Measurements from ENCODE around the gene IRAK3. TPM values are rescaled to one million over a fixed set of nuclear protein-coding genes. Genes with fewer than 3 reads are reported as not detected.
A peak's percentile ranks its signal among the peaks of the same experiment; 100 is the strongest.
"Not testable (repeated sequence)": the region's sequence is repeated elsewhere in the genome, so short reads cannot be mapped to it uniquely, and the experiment has no call there.

IRAK3 gene
- total RNA-seq, 4 donors from 2014 or later, result 4.3 to 7.8 (median 5.4) TPM

DNA sequence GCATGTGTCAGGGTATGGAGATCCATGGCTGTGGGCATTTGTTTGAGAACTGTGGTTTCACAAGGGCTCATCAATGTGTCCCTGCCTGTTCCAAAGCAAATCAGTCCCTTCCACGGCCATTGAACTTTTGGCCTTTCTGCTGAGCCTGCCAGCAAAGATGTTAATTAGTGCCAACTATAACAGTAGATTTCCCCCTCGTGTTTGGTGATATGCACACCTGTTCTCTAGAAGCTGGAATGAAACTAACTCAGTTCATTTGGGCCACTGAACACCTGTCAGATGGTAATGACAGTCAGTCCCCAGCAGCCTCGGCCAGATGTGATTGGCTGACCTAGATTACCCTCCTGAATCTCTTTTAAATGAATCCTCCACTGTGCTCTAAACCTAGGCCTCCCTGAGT is 43.2 kb downstream of the IRAK3 start:
- ATAC-seq (no peak), DNase-seq (no peak)
- Histone ChIP-seq H3K9me3 (no peaks in the 10 kb centered on the region), H3K27ac (no peak overlapping the region), H3K4me3 (no peak overlapping the region), H3K4me1 (no peaks in the 10 kb centered on the region), H3K27me3 (no peaks in the 10 kb centered on the region), H3K36me3 (no peaks in the 10 kb centered on the region)
- intact Hi-C loops (cut with DNase I; ENCODE audit: low total_unique reads), result loop anchor here (10.0 kb wide), 1 partner anchor 77 kb away; no protein-coding TSS in a partner anchor
- TF ChIP-seq POLR2A (IDR thresholded peaks at IDR 0.05), result no peak
- TF ChIP-seq, protein P1, sequence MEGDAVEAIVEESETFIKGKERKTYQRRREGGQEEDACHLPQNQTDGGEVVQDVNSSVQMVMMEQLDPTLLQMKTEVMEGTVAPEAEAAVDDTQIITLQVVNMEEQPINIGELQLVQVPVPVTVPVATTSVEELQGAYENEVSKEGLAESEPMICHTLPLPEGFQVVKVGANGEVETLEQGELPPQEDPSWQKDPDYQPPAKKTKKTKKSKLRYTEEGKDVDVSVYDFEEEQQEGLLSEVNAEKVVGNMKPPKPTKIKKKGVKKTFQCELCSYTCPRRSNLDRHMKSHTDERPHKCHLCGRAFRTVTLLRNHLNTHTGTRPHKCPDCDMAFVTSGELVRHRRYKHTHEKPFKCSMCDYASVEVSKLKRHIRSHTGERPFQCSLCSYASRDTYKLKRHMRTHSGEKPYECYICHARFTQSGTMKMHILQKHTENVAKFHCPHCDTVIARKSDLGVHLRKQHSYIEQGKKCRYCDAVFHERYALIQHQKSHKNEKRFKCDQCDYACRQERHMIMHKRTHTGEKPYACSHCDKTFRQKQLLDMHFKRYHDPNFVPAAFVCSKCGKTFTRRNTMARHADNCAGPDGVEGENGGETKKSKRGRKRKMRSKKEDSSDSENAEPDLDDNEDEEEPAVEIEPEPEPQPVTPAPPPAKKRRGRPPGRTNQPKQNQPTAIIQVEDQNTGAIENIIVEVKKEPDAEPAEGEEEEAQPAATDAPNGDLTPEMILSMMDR (IDR thresholded peaks at IDR 0.05 in 4 of 5, conservative IDR thresholded peaks at IDR 0.05 in 1 of 5), result no peak
- in situ Hi-C loops (cut with MboI; ENCODE audit: low sequenced_read_pairs in 4 of 4), result no loop called here

DNA sequence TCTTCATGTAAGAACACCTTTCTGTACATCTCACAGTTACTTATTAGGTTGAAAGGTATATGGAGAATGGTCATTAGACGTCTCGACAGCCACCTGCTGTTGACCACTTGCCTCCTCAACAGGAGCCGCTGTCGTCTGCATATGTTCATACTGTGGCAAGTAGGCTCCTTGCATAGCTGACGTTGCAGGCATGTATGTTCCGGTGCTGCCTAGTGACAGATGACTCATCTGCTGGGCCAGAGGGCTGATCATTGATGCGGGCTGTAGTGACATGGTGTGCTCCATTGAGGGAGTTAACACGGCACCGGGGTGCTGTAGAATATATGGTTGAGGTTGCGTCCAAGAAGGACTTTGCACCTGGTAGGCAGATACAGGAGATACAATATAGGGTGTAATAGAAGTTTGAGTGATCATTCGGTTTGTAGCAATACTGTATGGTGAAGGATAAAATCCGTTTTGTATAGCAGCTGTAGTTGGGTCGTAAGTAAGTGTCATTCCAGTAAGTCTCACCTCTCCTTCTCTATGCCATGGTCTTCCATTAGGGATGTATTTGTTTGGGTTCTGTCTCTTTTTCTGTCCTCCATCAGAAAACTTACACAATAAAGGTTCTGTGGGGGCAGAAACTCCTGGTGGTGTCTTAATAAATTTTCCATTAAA is 45.2 kb downstream of the IRAK3 start:
- intact Hi-C loops (cut with DNase I; ENCODE audit: low total_unique reads), result loop anchor here (10.0 kb wide), 1 partner anchor 79 kb away; no protein-coding TSS in a partner anchor
- in situ Hi-C loops (cut with MboI; ENCODE audit: low sequenced_read_pairs in 4 of 4); H3K36me3 ChIP-seq; H3K27me3 ChIP-seq; H3K4me1 ChIP-seq; H3K9me3 ChIP-seq; H3K4me3 ChIP-seq: not testable (repeated sequence)
- DNase-seq (peak in 1 of 2 donors; percentile 21), ATAC-seq (peak in 1 of 2 donors; percentile 64)
- H3K27ac ChIP-seq, result peak overlapping the region in 1 of 4 donors; percentile 11

DNA sequence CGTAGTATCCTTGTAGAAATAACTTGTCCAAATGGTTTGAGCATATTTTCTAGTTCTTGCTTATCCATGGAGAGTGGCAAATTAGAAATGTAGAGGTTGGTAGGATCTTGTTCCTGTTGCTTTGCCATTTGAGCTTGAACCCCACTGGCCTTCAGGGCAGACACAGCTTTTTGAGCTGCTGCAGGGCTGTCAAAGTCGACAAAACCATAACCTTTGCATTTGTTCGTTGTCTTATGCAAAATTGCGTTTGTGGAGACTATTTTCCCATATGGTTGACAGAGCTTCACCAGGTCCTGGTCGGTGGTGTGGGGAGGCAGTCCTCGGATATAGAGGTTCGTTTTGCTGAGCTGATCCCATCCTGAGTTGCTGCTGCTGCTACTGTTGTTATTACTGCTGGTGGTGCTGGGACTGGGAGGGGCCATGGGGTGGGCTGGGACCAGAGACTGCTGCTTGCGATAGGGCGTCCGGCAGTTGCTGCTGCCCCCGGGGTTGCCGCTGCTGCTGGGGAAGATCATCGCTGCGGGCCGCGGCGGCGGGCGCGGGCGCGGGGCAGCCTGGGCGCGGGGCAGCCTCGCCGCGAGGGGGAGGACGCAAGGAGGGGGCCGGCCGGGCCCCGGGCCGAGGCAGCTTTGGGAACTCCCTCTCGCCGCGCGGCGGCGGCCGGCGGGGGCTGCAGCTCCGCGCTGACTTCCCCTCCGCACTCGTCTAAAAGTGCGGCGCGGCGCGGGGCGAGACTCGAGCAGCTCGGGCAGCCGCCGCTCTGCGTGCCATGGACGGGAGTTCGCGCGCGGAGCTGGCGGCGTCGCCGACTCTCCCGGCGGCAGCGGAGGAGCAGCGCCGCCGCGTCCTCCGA is 46.0 kb downstream of the IRAK3 start:
- H3K9me3 ChIP-seq; H3K27me3 ChIP-seq; H3K36me3 ChIP-seq; in situ Hi-C loops (cut with MboI; ENCODE audit: low sequenced_read_pairs in 4 of 4); H3K4me1 ChIP-seq: not testable (repeated sequence)
- intact Hi-C loops (cut with DNase I; ENCODE audit: low total_unique reads), result loop anchor here (10.0 kb wide), 1 partner anchor 80 kb away; no protein-coding TSS in a partner anchor
- Histone ChIP-seq H3K4me3 (peak overlapping the region; percentile 21 to 61 (median 48)), H3K27ac (peak overlapping the region in 3 of 4 donors; percentile 9 to 35 (median 11))
- ATAC-seq (peak; percentile 45 to 58), DNase-seq (peak in 1 of 2 donors; percentile 16)

DNA sequence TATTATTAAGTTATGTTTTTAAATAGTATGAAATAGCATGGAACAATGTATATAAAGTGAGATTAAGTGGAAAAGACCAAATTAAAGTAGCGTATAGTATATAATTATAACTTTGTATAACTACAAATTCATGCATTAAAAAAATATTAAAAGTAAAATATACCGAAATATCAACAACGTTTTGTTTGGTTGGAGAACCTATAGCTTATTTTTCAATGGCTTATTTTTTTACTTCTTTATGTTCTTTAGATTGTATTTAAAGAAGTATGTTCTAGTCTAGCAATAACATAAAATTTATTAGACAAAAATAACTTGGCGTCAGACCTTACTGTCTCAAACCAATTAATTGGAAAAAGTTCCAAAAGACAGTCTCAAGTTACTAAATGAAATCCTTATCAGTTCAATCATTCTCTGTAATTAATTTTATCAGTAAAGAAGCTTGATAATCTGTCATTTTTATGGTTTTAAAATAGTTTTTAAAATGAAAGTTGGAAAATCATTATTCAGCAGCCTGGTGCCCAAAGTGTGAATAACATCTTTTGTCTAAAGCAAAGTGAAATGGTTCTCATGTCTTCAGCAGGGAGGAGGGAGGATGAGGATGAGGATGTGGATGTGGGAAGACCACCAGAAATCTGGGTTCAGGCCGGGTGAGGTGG is 46.7 kb downstream of the IRAK3 start:
- Histone ChIP-seq H3K4me3 (peak overlapping the region; percentile 21 to 61 (median 48)), H3K27me3 (peaks cover 0 to 3% (median 0%) of the 10 kb centered on the region in 3 donors), H3K9me3 (no peaks in the 10 kb centered on the region), H3K36me3 (no peaks in the 10 kb centered on the region), H3K27ac (no peak overlapping the region), H3K4me1 (peaks cover 0 to 6% of the 10 kb centered on the region in 2 donors)
- intact Hi-C loops (cut with DNase I; ENCODE audit: low total_unique reads), result loop anchor here (10.0 kb wide), 1 partner anchor 81 kb away; no protein-coding TSS in a partner anchor
- TF ChIP-seq, protein P1 (IDR thresholded peaks at IDR 0.05 in 4 of 5, conservative IDR thresholded peaks at IDR 0.05 in 1 of 5), result no peak
- TF ChIP-seq POLR2A (IDR thresholded peaks at IDR 0.05), result no peak
- in situ Hi-C loops (cut with MboI; ENCODE audit: low sequenced_read_pairs in 4 of 4), result no loop called here
- DNase-seq (no peak), ATAC-seq (no peak)

DNA sequence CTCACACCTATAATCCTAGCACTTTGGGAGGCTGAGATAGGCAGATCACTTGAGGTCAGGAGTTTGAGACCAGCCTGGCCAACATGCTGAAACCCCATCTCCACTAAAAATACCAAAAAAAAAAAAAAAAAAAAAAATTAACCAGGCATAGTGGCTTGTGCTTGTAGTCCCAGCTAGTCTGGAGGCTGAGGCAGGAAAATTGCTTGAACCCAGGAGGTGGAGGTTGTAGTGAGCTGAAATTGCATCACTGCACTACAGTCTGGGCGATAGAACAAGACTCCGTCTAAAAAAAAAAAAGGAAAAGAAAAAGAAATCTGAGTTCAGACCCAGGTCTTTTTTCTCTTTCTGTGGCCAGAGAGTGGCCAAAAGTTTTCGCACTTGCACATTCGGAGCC is 47.3 kb downstream of the IRAK3 start:
- in situ Hi-C loops (cut with MboI; ENCODE audit: low sequenced_read_pairs in 4 of 4); H3K4me3 ChIP-seq: not testable (repeated sequence)

More for the DNA sequence above, 47.3 kb downstream of the IRAK3 start:
- H3K27me3 ChIP-seq, H3K9me3 ChIP-seq, H3K36me3 ChIP-seq, ATAC-seq, DNase-seq, H3K4me1 ChIP-seq, H3K27ac ChIP-seq: not testable (repeated sequence)
- intact Hi-C loops (cut with DNase I; ENCODE audit: low total_unique reads), result loop anchor here (10.0 kb wide), 1 partner anchor 81 kb away; no protein-coding TSS in a partner anchor

All from gastrocnemius medialis (tissue), 4 donors.